ENCODE measurements around the gene ASXL2.
"Not testable (repeated sequence)": the region's sequence is repeated elsewhere in the genome, so short reads cannot be mapped to it uniquely, and the experiment has no call there.

ASXL2 gene

GRCh38 chr2:25878361-25879132 lies at the start of gene ASXL2:
Gene ASXL2, minus strand, starts transcription at chr2:25878487. Its CDS starts 265 bp downstream, at chr2:25878222.
- H3K4me1 Mint-ChIP-seq (ENCODE audit: low read depth) = peaks cover 44% of the 10 kb centered on the region
- H3K27me3 Mint-ChIP-seq = no peaks in the 10 kb centered on the region
- peaks cover 6% of the 10 kb centered on the region for H3K36me3 Mint-ChIP-seq
- peak within 1 kb of the TSS; percentile 97 for H3K4me3 Mint-ChIP-seq
- no peaks in the 10 kb centered on the region for H3K9me3 Mint-ChIP-seq (ENCODE audit: low read depth)
- H3K27ac Mint-ChIP-seq = peak within 1 kb of the TSS; percentile 98

- no peaks in the 10 kb centered on the region for H3K9me3 Mint-ChIP-seq (ENCODE audit: low read depth)
- no peaks in the 10 kb centered on the region for H3K27me3 Mint-ChIP-seq
- H3K4me1 Mint-ChIP-seq (ENCODE audit: low read depth) = no peaks in the 10 kb centered on the region
- H3K4me3 Mint-ChIP-seq = no peak overlapping the region
- no peak overlapping the region for H3K27ac Mint-ChIP-seq
- H3K36me3 Mint-ChIP-seq = peaks cover 11% of the 10 kb centered on the region
These were observed 48.9 kb upstream of the ASXL2 start for GRCh38 chr2:25926984-25927756.

GRCh38 chr2:25922501-25922900 lies 44.2 kb upstream of the ASXL2 start:
- Mint-ChIP-seq H3K36me3 (no peaks in the 10 kb centered on the region), H3K4me3 (no peak overlapping the region), H3K27me3 (peaks cover 2% of the 10 kb centered on the region), H3K27ac (no peak overlapping the region), H3K4me1 (ENCODE audit: low read depth) (no peaks in the 10 kb centered on the region), H3K9me3 (ENCODE audit: low read depth) (no peaks in the 10 kb centered on the region)

GRCh38 chr2:25920786-25921415 lies 42.6 kb upstream of the ASXL2 start:
- H3K36me3 Mint-ChIP-seq = no peaks in the 10 kb centered on the region
- H3K4me1 Mint-ChIP-seq (ENCODE audit: low read depth) = peaks cover 9% of the 10 kb centered on the region
- peaks cover 2% of the 10 kb centered on the region for H3K27me3 Mint-ChIP-seq
- H3K4me3 Mint-ChIP-seq = no peak overlapping the region
- no peaks in the 10 kb centered on the region for H3K9me3 Mint-ChIP-seq (ENCODE audit: low read depth)
- H3K27ac Mint-ChIP-seq = no peak overlapping the region

- Mint-ChIP-seq H3K27ac (no peak overlapping the region), H3K4me1 (ENCODE audit: low read depth) (peaks cover 9% of the 10 kb centered on the region), H3K4me3 (no peak overlapping the region), H3K36me3 (no peaks in the 10 kb centered on the region), H3K9me3 (ENCODE audit: low read depth) (no peaks in the 10 kb centered on the region), H3K27me3 (peaks cover 2% of the 10 kb centered on the region)
These were observed 42.0 kb upstream of the ASXL2 start for GRCh38 chr2:25920336-25920735.

GRCh38 chr2:25917832-25918231 lies 39.5 kb upstream of the ASXL2 start:
- Mint-ChIP-seq H3K4me3 (no peak overlapping the region), H3K4me1 (ENCODE audit: low read depth) (peaks cover 9% of the 10 kb centered on the region), H3K27me3 (peaks cover 2% of the 10 kb centered on the region), H3K9me3 (ENCODE audit: low read depth) (no peaks in the 10 kb centered on the region), H3K36me3 (no peaks in the 10 kb centered on the region), H3K27ac (no peak overlapping the region)

- not testable (repeated sequence) for H3K4me1 Mint-ChIP-seq (ENCODE audit: low read depth); H3K27ac Mint-ChIP-seq; H3K27me3 Mint-ChIP-seq; H3K9me3 Mint-ChIP-seq (ENCODE audit: low read depth); H3K4me3 Mint-ChIP-seq; H3K36me3 Mint-ChIP-seq
These were observed 39.1 kb upstream of the ASXL2 start for GRCh38 chr2:25917411-25917810.

GRCh38 chr2:25915944-25916772 lies 37.9 kb upstream of the ASXL2 start:
- H3K9me3 Mint-ChIP-seq (ENCODE audit: low read depth); H3K27me3 Mint-ChIP-seq; H3K36me3 Mint-ChIP-seq; H3K4me1 Mint-ChIP-seq (ENCODE audit: low read depth): not testable (repeated sequence)
- H3K4me3 Mint-ChIP-seq = peak overlapping the region; percentile 84
- peak overlapping the region; percentile 37 for H3K27ac Mint-ChIP-seq

- not testable (repeated sequence) for H3K4me3 Mint-ChIP-seq; H3K27ac Mint-ChIP-seq; H3K4me1 Mint-ChIP-seq (ENCODE audit: low read depth); H3K27me3 Mint-ChIP-seq; H3K36me3 Mint-ChIP-seq; H3K9me3 Mint-ChIP-seq (ENCODE audit: low read depth)
These were observed 37.1 kb upstream of the ASXL2 start for GRCh38 chr2:25915411-25915810.

- H3K9me3 Mint-ChIP-seq (ENCODE audit: low read depth); H3K27ac Mint-ChIP-seq; H3K36me3 Mint-ChIP-seq; H3K27me3 Mint-ChIP-seq; H3K4me3 Mint-ChIP-seq; H3K4me1 Mint-ChIP-seq (ENCODE audit: low read depth): not testable (repeated sequence)
These were observed 35.3 kb upstream of the ASXL2 start for GRCh38 chr2:25913696-25913973.

- peaks cover 9% of the 10 kb centered on the region for H3K4me1 Mint-ChIP-seq (ENCODE audit: low read depth)
- H3K36me3 Mint-ChIP-seq = peaks cover 2% of the 10 kb centered on the region
- H3K9me3 Mint-ChIP-seq (ENCODE audit: low read depth) = no peaks in the 10 kb centered on the region
- H3K27me3 Mint-ChIP-seq = peaks cover 2% of the 10 kb centered on the region
- no peak overlapping the region for H3K4me3 Mint-ChIP-seq
- H3K27ac Mint-ChIP-seq = no peak overlapping the region
These were observed 34.8 kb upstream of the ASXL2 start for GRCh38 chr2:25912851-25913695.

- H3K27me3 Mint-ChIP-seq; H3K27ac Mint-ChIP-seq; H3K36me3 Mint-ChIP-seq; H3K9me3 Mint-ChIP-seq (ENCODE audit: low read depth); H3K4me3 Mint-ChIP-seq; H3K4me1 Mint-ChIP-seq (ENCODE audit: low read depth): not testable (repeated sequence)
These were observed 31.3 kb upstream of the ASXL2 start for GRCh38 chr2:25909574-25909973.

- Mint-ChIP-seq H3K4me3 (no peak overlapping the region), H3K4me1 (ENCODE audit: low read depth) (no peaks in the 10 kb centered on the region), H3K36me3 (no peaks in the 10 kb centered on the region), H3K9me3 (ENCODE audit: low read depth) (no peaks in the 10 kb centered on the region), H3K27me3 (peaks cover 1% of the 10 kb centered on the region), H3K27ac (no peak overlapping the region)
These were observed 26.8 kb upstream of the ASXL2 start for GRCh38 chr2:25905126-25905525.

GRCh38 chr2:25903216-25903776 lies 25.0 kb upstream of the ASXL2 start:
- Mint-ChIP-seq H3K27ac (no peak overlapping the region), H3K9me3 (ENCODE audit: low read depth) (no peaks in the 10 kb centered on the region), H3K27me3 (peaks cover 1% of the 10 kb centered on the region), H3K36me3 (no peaks in the 10 kb centered on the region), H3K4me1 (ENCODE audit: low read depth) (no peaks in the 10 kb centered on the region), H3K4me3 (no peak overlapping the region)
